Activated CD4-positive, alpha-beta T cell treated with anti-CD3 and anti-CD28 coated beads, Interleukin-2, amount 10 ng/mL, durations not matched to agents 24 days and 14 days (primary cell): ENCODE data around the gene METAP1D. TPM values are rescaled to one million over a fixed set of nuclear protein-coding genes. Genes with fewer than 3 reads are reported as not detected.

ENCODE experiments used
- DNase-seq: peaks from one replicate; pipeline ENCODE4 v3.0.0; 2022
- H3K27ac Mint-ChIP-seq: one replicate; pipeline ENCODE4 v1.8.0; 2022; ENCODE audit warnings: mild to moderate bottlenecking, mixed read lengths
- H3K27me3 Mint-ChIP-seq: one replicate; pipeline ENCODE4 v1.8.0; 2022; ENCODE audit warnings: mixed read lengths
- H3K36me3 Mint-ChIP-seq: one replicate; pipeline ENCODE4 v1.8.0; 2022; ENCODE audit warnings: low read depth, mild to moderate bottlenecking, mixed read lengths
- H3K4me1 Mint-ChIP-seq: one replicate; pipeline ENCODE4 v1.8.0; 2021; ENCODE audit warnings: mixed read lengths
- H3K4me3 Mint-ChIP-seq: one replicate; pipeline ENCODE4 v1.8.0; 2022; ENCODE audit warnings: mild to moderate bottlenecking, moderate library complexity, mixed read lengths
- H3K9me3 Mint-ChIP-seq: one replicate; pipeline ENCODE4 v1.8.0; 2021; ENCODE audit warnings: mixed read lengths
- intact Hi-C: fragments of 100-400 bp; cut with micrococcal nuclease; formaldehyde crosslinking; loops from one replicate; pipeline ENCODE4 v1.15.1; 2023
- total RNA-seq: library from RNA; stranded (reverse); gene quantifications from 2 replicates; pipeline ENCODE4 v1.2.3, GENCODE V29; 2022

The METAP1D gene
- total RNA-seq, 1 donor from 2014 or later = 8.1 TPM

DNA sequence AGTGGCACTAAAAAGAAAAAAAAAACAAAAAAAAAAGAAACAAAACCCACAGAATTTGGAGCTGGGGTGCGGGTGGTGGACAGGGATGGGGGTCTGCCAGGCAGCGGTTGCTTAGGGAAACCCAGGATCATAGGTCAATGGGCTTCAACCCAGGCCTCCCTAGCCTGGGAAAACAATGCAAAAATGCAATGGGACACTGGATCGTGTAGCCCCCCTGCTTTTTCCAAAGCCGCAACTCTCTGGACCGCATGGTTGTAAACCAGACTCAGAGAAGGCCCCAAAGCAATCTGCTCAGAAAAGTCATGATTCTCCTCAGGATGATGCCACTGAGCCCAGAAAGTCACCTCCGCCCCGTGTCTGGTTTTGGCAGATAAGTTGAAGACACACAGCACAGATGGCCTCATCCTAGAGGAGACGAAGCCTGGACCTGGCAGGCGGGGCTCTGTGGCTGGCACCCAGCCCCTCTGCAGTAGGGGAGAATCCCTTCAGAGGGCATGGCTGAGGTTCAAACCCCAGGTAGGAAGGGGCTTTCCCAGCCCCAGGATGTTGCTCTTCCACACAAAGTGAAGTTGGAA lies 97.9 kb downstream of the METAP1D start:
- peaks cover 75% of the 10 kb centered on the region for H3K27me3 Mint-ChIP-seq
- intact Hi-C loops = loop anchor here (5.0 kb wide), 1 partner anchor 330 kb away; the partner anchor contains the start of gene ITGA6
- H3K9me3 Mint-ChIP-seq = peaks cover 5% of the 10 kb centered on the region
- H3K4me3 Mint-ChIP-seq = peak overlapping the region; percentile 57
- peaks cover 38% of the 10 kb centered on the region for H3K4me1 Mint-ChIP-seq
- H3K27ac Mint-ChIP-seq = no peak overlapping the region
- DNase-seq = peak; percentile 58
- peaks cover 8% of the 10 kb centered on the region for H3K36me3 Mint-ChIP-seq

DNA sequence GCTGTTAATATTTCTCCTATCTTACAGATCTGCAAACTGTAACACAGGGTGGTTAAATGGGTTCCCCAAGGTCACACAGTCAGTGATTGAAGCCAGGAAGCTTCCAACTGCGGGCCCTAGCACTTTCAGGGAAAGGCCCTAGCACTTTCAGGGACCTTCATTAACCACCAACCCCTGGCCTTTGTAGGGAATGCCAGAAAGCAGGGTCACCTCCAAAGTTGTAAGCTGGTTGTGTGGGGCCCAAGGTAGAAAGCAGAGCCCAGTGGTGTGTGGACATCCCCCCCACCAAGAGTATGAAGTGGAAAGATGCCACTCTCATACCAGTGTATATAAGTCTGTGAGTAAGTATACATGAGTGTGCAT lies 98.5 kb downstream of the METAP1D start:
- peak; percentile 59 for DNase-seq
- peaks cover 6% of the 10 kb centered on the region for H3K36me3 Mint-ChIP-seq
- peak overlapping the region; percentile 65 for H3K27ac Mint-ChIP-seq
- peak overlapping the region; percentile 59 for H3K4me3 Mint-ChIP-seq
- intact Hi-C loops = loop anchor here (5.0 kb wide), 1 partner anchor 329 kb away; the partner anchor contains the start of gene ITGA6
- H3K4me1 Mint-ChIP-seq = peaks cover 38% of the 10 kb centered on the region
- H3K9me3 Mint-ChIP-seq = peaks cover 5% of the 10 kb centered on the region
- H3K27me3 Mint-ChIP-seq = peaks cover 73% of the 10 kb centered on the region

DNA sequence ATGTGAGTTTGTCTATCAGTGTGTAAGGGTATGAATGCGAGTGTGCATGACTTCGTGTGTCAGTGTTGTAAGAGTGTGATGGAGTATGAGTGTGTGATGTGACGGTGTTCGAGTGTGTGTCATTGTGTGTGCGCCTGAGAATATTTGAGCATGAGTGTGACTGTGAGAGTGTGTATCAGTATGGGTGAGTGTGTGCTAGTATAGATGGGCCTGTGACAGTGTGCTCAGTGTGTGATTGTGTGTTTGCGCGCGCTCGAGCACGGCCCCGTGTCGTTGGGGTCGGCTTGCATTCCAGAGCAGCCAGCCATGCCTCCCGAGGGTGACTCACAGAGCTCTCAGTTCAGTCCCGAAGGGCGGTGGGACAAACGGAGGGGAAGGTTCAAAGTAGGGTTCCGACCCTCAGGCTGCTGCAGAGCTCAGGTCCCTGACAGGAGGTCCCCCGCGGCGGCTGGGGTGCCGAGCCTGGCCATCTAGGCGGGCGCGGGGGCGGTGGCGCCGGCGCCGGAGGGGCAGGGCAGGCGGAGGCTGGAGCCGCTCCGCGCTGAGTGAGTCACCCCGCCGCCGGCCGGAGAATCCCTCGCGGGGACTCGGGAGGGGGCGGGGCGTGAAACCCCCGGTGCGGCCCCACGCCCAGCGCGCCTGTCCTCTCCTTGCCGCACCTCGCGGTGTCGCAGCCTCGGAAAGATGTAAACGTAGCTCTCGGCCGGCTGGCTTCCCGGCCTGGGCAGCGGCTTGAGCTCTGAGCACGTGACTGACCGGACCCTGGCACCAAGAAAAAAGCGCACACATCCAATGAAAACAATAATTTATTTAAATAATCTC lies 99.1 kb downstream of the METAP1D start:
- peak; percentile 76 for DNase-seq
- H3K27ac Mint-ChIP-seq = peak overlapping the region; percentile 65
- intact Hi-C loops = loop anchor here (1.0 to 5.0 kb wide), 2 partner anchors 18 to 328 kb away; partner anchors contain the start of gene ITGA6
- H3K9me3 Mint-ChIP-seq = peaks cover 5% of the 10 kb centered on the region
- H3K36me3 Mint-ChIP-seq = peaks cover 6% of the 10 kb centered on the region
- peak overlapping the region; percentile 59 for H3K4me3 Mint-ChIP-seq
- H3K4me1 Mint-ChIP-seq = peaks cover 40% of the 10 kb centered on the region
- H3K27me3 Mint-ChIP-seq = peaks cover 73% of the 10 kb centered on the region

DNA sequence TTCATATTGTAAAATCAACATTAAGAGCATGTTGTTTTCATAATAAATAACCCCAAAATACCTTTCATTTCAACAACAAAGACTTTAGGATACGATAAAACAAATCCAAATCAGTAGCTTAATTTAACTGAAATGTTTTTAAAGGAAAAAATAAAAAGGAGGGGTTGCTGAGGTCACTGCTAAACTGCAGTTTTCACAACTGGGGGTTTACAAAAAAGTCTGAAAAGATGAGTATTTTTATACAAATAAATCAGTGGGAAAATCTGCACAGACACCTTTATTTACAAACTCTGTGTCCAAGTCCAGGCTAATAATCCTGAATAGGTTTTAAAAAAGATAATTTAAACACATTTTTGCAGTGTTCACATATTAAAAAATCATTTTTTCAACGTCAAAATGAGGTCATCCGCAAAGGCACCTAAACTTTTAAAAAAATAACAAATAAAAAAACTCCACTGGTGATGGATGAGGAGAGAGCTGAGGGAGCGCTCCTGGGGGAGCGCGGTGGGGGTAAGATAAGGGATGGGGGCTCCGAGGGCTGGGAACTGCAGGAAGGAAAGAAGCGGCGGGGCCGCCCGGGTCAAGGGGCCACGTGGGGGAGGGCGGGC lies 99.8 kb downstream of the METAP1D start:
- intact Hi-C loops = loop anchor here (1.0 to 10.0 kb wide), 5 partner anchors 18 to 502 kb away; partner anchors contain the start of gene ITGA6
- Mint-ChIP-seq H3K4me3 (no peak overlapping the region), H3K27ac (no peak overlapping the region), H3K27me3 (peaks cover 74% of the 10 kb centered on the region), H3K36me3 (peaks cover 6% of the 10 kb centered on the region), H3K9me3 (peaks cover 5% of the 10 kb centered on the region), H3K4me1 (peaks cover 45% of the 10 kb centered on the region)
- no peak for DNase-seq

DNA sequence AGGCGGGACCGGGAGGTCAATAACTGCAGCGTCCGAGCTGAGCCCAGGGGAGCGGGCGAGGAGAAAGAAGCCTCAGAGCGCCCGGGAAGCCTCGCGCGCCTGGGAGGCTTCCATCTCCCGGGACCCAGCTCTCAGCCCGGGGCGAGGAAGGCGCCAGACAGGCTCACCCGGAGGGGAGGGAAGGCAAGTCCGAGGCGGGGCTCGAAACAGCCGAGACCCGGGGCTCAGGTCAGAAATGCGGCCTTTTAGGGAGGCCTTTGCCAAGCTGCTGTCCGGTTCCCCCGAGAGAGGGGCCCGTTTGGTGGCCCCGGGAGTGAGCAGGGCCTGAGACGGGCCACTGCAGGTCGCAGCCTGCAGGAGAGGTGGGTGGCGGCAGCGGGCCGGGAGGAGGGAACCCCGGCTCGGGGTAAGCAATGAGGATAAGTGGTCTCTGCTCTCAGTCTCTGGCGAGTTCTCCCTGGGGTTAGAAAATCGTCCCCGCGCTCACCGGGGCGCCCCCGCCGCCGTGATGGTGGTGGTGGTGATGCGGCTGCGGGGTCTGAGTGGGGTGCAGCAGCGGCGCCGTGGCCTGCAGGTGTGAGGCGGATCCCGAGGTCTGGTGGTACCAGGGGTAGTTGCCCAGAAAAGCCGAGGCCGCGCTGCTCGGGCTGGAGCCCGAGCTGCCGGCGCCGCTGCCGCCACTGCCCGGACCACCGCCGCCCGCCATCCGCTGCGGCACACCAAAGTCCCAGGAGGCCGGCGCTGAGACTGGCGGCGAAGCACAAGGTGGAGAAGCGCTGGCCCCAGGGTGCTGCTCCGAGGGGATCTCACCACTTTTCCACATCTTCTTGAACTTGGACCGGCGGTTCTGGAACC lies 100.6 kb downstream of the METAP1D start:
- Mint-ChIP-seq H3K27ac (no peak overlapping the region), H3K4me3 (peak overlapping the region; percentile 35), H3K4me1 (peaks cover 45% of the 10 kb centered on the region), H3K9me3 (peaks cover 5% of the 10 kb centered on the region), H3K36me3 (peaks cover 5% of the 10 kb centered on the region), H3K27me3 (peaks cover 76% of the 10 kb centered on the region)
- peak; percentile 61 for DNase-seq
- intact Hi-C loops = loop anchor here (5.0 to 10.0 kb wide), 3 partner anchors 286 to 503 kb away; no protein-coding TSS in a partner anchor

DNA sequence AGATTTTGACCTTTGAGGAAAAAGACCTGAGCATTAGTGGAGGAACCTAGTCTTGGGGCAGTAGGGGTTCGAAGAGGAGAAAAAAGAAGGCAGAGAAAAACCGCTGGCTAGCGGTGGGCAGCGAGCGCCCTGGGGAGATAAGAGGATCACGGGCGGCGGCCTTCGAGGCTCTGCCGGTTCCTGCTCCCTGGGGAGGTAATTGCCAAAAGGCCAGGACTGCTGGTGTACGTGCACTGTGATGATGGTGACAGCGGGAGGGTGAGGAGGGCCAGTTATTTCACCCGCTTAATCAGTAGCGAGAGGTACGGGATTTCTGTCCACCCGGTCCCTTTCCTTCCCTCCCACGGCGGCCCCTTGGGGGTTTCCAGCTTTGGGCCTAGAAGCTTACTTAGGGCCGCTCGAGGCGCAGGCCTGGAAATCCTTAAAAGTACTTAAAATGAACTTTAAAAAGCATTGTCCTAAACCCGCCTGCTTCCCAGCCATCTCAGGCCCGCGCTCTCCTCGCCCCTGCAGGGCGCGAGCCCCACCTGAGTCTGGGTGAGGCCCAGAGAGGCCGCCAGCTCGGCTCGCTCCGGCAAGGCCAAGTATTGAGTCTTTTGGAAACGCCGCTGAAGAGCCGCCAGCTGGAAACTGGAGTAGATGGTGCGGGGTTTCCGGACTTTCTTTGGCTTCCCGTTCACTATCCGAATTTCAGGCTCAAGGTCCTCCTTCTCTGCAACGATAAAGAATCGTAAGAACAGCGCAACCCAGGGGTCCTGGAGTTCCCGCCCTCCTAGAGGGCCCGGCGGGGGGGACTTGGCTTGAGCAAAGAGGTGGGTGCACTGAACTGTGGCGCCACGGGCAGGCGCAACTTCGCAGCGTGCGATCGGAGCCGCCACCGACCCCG lies 101.4 kb downstream of the METAP1D start:
- H3K9me3 Mint-ChIP-seq = peaks cover 5% of the 10 kb centered on the region
- H3K4me3 Mint-ChIP-seq = peak overlapping the region; percentile 85
- peaks cover 41% of the 10 kb centered on the region for H3K4me1 Mint-ChIP-seq
- H3K27me3 Mint-ChIP-seq = peaks cover 76% of the 10 kb centered on the region
- peak; percentile 73 for DNase-seq
- intact Hi-C loops = loop anchor here (5.0 to 10.0 kb wide), 3 partner anchors 286 to 504 kb away; no protein-coding TSS in a partner anchor
- peaks cover 4% of the 10 kb centered on the region for H3K36me3 Mint-ChIP-seq
- H3K27ac Mint-ChIP-seq = no peak overlapping the region

DNA sequence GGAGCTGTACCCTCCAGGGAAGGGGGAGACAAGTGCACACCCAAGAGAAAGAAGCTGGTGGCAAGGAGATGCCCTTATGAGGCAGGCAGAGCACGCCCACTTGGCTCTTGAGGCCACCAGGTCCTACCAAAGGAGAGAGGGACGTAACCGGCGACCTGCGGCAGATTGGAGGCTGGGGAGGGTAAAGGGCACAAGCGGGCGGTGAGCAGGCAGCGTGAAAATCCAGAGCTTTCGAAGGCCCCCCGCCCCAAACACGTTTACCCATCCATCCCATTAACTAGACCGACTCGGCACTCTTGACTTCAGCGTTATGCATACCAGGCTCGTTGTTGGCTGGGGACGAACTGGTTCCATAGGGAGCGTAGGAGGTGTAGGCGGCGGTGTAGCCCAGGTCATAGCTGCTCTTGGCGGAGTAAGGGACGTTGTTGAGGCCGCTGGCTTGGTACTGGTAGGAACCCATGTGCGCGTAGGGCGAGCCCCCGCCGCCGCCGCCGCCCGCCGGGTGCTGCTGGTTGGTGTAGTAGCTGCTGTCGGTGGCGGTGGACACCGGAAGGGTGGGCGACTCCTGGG lies 102.2 kb downstream of the METAP1D start:
- peaks cover 39% of the 10 kb centered on the region for H3K4me1 Mint-ChIP-seq
- peak overlapping the region; percentile 56 for H3K27ac Mint-ChIP-seq
- intact Hi-C loops = loop anchor here (1.0 to 10.0 kb wide), 5 partner anchors 8 to 505 kb away; partner anchors contain the start of gene DLX1
- DNase-seq = peak; percentile 77
- peaks cover 4% of the 10 kb centered on the region for H3K36me3 Mint-ChIP-seq
- H3K27me3 Mint-ChIP-seq = peaks cover 77% of the 10 kb centered on the region
- H3K9me3 Mint-ChIP-seq = peaks cover 5% of the 10 kb centered on the region
- peak overlapping the region; percentile 85 for H3K4me3 Mint-ChIP-seq

DNA sequence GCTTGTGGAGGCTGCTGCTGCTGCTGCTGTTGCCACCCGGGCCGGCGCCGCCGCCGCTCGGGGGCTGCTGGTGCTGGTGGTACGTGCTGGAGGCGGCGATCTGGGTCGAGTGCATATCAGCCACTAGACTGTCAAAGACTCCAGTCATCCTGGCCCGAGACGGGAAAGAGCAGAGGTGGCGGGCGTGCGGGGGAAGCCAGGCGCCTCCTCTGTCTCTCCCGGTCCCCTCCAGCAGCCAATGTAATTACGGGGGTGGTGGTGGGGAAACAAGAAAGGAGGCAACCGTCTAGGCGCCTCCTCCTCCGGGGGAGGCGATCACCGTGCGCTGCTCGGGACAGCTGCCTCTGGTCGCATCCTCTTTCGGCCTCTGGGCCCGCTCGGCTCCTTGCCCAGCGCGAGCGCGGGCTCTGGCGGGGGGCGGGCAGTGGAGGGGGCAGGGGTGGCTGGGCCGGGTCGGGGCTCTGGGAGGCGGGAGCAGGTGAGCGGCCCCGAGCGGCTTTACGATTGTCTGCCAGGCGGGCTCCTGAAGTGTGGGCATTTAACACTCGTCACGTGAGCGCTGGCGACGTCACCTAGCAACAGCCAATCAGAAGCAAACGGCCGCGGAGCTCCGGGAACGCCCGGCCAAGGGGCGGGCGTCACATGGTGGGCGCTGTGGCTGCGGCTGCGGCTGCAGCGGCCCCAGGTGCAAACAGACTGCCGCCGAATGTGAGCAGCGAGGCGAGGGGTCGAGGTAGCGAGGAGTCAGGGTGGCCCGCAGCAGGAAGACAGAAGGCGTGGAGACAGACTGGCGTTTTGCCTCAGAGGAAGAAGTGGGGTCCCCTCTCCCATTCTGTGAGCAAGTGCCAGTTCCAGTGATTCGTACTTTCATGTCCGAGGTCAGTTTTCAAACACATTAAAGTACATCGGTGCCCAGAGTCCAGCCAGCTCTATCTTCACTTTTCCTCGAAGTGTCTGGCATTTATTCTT lies 102.9 kb downstream of the METAP1D start, which contains the start of gene DLX2:
DLX2 (minus strand) TSS at position 510 of the 969 bp plus-strand sequence; CDS start at position 148, 362 bp downstream.
- DNase-seq = peak; percentile 87
- H3K9me3 Mint-ChIP-seq = peaks cover 5% of the 10 kb centered on the region
- H3K27me3 Mint-ChIP-seq = peaks cover 76% of the 10 kb centered on the region
- H3K36me3 Mint-ChIP-seq = peaks cover 4% of the 10 kb centered on the region
- intact Hi-C loops = loop anchor here (1.0 to 10.0 kb wide), 5 partner anchors 8 to 505 kb away; partner anchors contain the start of gene DLX1
- H3K4me3 Mint-ChIP-seq = peak within 1 kb of the TSS; percentile 85
- peaks cover 39% of the 10 kb centered on the region for H3K4me1 Mint-ChIP-seq
- H3K27ac Mint-ChIP-seq = peak within 1 kb of the TSS; percentile 84

DNA sequence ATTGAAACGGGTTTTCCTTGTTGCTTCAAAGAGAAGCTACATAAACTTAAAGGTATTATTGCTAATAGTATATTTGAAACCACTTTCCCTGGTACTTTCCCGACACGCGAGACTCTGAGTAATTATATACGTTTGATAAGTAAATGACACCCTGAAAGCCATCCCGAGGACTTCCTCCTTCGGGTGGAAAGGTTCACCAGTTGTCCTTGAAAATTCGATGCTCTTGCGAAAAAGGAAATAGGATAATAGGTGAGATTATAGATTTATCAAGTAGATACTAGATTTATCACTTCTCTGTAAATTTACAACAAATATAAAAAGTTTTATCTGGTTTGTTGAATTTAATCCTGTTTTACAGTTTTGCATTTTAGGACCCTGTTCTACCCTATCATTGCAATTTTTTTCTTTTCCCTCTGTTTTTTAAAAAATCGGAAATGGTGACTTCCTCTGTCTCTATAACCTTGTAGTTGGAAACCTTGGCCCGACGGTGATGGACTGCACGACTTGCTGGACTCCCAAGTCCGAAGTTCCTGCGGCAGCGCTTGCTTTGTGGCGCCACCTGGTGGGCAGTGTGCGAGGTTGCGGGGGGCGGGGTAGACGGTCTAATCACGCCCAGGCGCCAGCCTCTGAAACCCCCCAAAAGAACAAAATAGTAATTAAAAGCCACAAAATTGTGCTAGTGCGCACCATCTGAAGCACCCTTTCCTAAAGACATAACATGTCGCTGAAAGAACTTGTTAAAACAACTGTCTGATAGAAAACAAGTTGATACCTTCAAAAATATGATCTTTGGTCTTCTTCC lies 103.9 kb downstream of the METAP1D start:
- H3K27me3 Mint-ChIP-seq = peaks cover 78% of the 10 kb centered on the region
- peaks cover under 1% of the 10 kb centered on the region for H3K9me3 Mint-ChIP-seq
- intact Hi-C loops = loop anchor here (1.0 to 10.0 kb wide), 4 partner anchors 289 to 506 kb away; no protein-coding TSS in a partner anchor
- peak overlapping the region; percentile 85 for H3K4me3 Mint-ChIP-seq
- DNase-seq = peak; percentile 92
- peaks cover 1% of the 10 kb centered on the region for H3K36me3 Mint-ChIP-seq
- H3K4me1 Mint-ChIP-seq = peaks cover 38% of the 10 kb centered on the region
- peak overlapping the region; percentile 84 for H3K27ac Mint-ChIP-seq

DNA sequence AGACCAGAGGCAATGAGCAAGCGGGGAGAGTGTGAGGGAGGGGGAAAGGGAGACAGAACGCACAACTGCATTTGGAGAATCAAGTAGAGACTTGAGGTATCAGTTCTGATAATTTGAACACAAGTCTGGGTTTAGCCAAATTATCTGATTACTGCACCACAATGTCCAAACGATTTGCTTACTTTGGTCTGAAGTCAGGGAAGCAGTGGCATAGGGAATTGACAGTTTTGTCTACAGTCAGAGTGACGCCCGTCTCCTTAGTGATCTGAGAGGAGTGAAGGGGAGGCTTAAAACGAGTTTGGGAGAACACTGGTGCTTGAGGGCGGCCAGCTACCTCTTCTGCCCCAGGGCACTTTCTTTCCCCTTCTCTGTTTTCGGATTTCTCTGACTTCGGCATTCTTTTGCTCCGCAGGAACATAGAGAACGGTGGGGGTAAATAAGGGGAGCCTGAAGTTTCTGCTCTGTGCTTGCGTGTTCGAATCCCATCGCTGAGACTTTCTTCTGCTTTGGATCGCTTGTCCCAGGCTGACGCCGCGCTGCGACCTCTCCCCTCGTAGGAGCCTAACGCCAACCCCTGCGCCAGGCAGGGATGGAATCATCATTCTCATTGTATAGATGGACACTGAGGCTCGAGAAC lies 105.8 kb downstream of the METAP1D start:
- H3K4me3 Mint-ChIP-seq = peak overlapping the region; percentile 71
- H3K4me1 Mint-ChIP-seq = peaks cover 36% of the 10 kb centered on the region
- no peaks in the 10 kb centered on the region for H3K9me3 Mint-ChIP-seq
- peak; percentile 59 for DNase-seq
- intact Hi-C loops = loop anchor here (10.0 kb wide), 1 partner anchor 291 kb away; no protein-coding TSS in a partner anchor
- H3K27me3 Mint-ChIP-seq = peaks cover 83% of the 10 kb centered on the region
- no peak overlapping the region for H3K27ac Mint-ChIP-seq
- no peaks in the 10 kb centered on the region for H3K36me3 Mint-ChIP-seq
